ENCODE results near the gene AHI1. TPM values are rescaled to one million over a fixed set of nuclear protein-coding genes. Genes with fewer than 3 reads are reported as not detected.

AHI1 gene
- total RNA-seq, 1 donor from 2014 or later: 5.2 TPM

GRCh38 chr6:135320721-135321621 lies 176.6 kb downstream of the AHI1 start:
- DNase-seq (ENCODE audit: low read depth): no peak

GRCh38 chr6:135319819-135320218 lies 177.7 kb downstream of the AHI1 start:
- TF ChIP-seq CTCF (IDR thresholded peaks at IDR 0.05; ENCODE audit: insufficient read depth, low read length, poor library complexity, severe bottlenecking): no peak
- no peaks in the 10 kb centered on the region for H3K36me3 ChIP-seq (ENCODE audit: control insufficient read depth, insufficient read depth, low read length)
- no peaks in the 10 kb centered on the region for H3K27me3 ChIP-seq (ENCODE audit: control insufficient read depth, insufficient read depth, low read length)
- no peak overlapping the region for H3K4me3 ChIP-seq (ENCODE audit: low read depth, low read length)
- no peak for DNase-seq (ENCODE audit: low read depth)

More at GRCh38 chr6:135320721-135321621, 176.6 kb downstream of the AHI1 start:
- Histone ChIP-seq H3K27me3 (ENCODE audit: control insufficient read depth, insufficient read depth, low read length) (no peaks in the 10 kb centered on the region), H3K4me3 (ENCODE audit: low read depth, low read length) (no peak overlapping the region), H3K36me3 (ENCODE audit: control insufficient read depth, insufficient read depth, low read length) (no peaks in the 10 kb centered on the region)
- TF ChIP-seq CTCF (IDR thresholded peaks at IDR 0.05; ENCODE audit: insufficient read depth, low read length, poor library complexity, severe bottlenecking): no peak

GRCh38 chr6:135318738-135319469 lies 178.6 kb downstream of the AHI1 start:
- Histone ChIP-seq H3K27me3 (ENCODE audit: control insufficient read depth, insufficient read depth, low read length) (no peaks in the 10 kb centered on the region), H3K36me3 (ENCODE audit: control insufficient read depth, insufficient read depth, low read length) (no peaks in the 10 kb centered on the region), H3K4me3 (ENCODE audit: low read depth, low read length) (no peak overlapping the region)
- TF ChIP-seq CTCF (IDR thresholded peaks at IDR 0.05; ENCODE audit: insufficient read depth, low read length, poor library complexity, severe bottlenecking): no peak
- DNase-seq (ENCODE audit: low read depth): no peak

- Histone ChIP-seq H3K36me3 (ENCODE audit: control insufficient read depth, insufficient read depth, low read length) (no peaks in the 10 kb centered on the region), H3K27me3 (ENCODE audit: control insufficient read depth, insufficient read depth, low read length) (no peaks in the 10 kb centered on the region), H3K4me3 (ENCODE audit: low read depth, low read length) (no peak overlapping the region)
- TF ChIP-seq CTCF (IDR thresholded peaks at IDR 0.05; ENCODE audit: insufficient read depth, low read length, poor library complexity, severe bottlenecking): no peak
- no peak for DNase-seq (ENCODE audit: low read depth)
Observed at GRCh38 chr6:135314543-135314942, 183.0 kb downstream of the AHI1 start.

- Histone ChIP-seq H3K36me3 (ENCODE audit: control insufficient read depth, insufficient read depth, low read length) (no peaks in the 10 kb centered on the region), H3K27me3 (ENCODE audit: control insufficient read depth, insufficient read depth, low read length) (no peaks in the 10 kb centered on the region), H3K4me3 (ENCODE audit: low read depth, low read length) (no peak overlapping the region)
- no peak for TF ChIP-seq CTCF (IDR thresholded peaks at IDR 0.05; ENCODE audit: insufficient read depth, low read length, poor library complexity, severe bottlenecking)
- no peak for DNase-seq (ENCODE audit: low read depth)
Observed at GRCh38 chr6:135311446-135312200, 185.9 kb downstream of the AHI1 start.

Measured in kidney epithelial cell (primary cell).